ENCODE measurements around the gene ELFN2.
A peak's percentile ranks its signal among the peaks of the same experiment; 100 is the strongest.
"Not testable (repeated sequence)": the region's sequence is repeated elsewhere in the genome, so short reads cannot be mapped to it uniquely, and the experiment has no call there.

The ELFN2 gene

GRCh38 chr22:37427135-37427710, at the start of gene ELFN2:
Gene ELFN2, minus strand, starts transcription at chr22:37427479. Its CDS starts 51,945 bp downstream, at chr22:37375534.
- DNase-seq (ENCODE audit: low spot score): no peak

- DNase-seq (ENCODE audit: low spot score): no peak
These were observed 49.4 kb upstream of the ELFN2 start for GRCh38 chr22:37476389-37477329.

DNA sequence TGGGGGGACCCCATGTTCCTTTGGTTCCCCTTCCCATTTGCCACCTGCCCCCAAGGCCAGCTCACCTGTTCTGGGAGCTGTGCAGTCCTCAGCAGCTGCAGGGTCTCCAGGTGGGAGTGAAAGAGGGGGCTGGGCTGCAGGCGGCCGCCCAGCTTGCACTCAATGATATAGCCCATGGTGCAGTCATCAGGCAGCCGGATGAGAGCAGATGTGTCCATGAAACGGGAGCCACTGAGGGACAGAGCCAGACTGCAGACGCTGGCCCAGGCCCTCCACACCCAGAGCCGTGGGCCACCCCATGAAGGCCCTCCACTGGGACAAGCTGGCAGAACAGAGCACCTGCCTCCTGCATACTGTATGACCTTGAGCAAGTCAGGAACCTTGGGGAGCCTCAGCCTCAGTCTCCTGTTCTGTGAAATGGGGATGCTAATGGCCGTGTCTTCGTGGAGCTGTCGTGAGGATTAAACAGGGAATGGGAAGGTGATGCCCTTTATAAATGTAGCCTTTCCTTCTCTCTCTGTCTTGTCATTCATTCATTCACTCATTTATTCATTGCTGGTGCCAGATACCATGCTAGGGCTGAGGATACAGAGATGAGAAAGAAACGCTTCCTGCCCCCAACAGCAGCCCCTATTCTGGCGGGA, 47.3 kb upstream of the ELFN2 start:
- no peak for DNase-seq (ENCODE audit: low spot score)

- DNase-seq (ENCODE audit: low spot score): no peak
These were observed 46.2 kb upstream of the ELFN2 start for GRCh38 chr22:37473437-37473946.

GRCh38 chr22:37472418-37473006, 45.2 kb upstream of the ELFN2 start:
- peak; percentile 49 for DNase-seq (ENCODE audit: low spot score)

GRCh38 chr22:37471727-37472417, 44.6 kb upstream of the ELFN2 start:
- no peak for DNase-seq (ENCODE audit: low spot score)

- no peak for DNase-seq (ENCODE audit: low spot score)
These were observed 42.8 kb upstream of the ELFN2 start for GRCh38 chr22:37470087-37470445.

- no peak for DNase-seq (ENCODE audit: low spot score)
These were observed 42.3 kb upstream of the ELFN2 start for GRCh38 chr22:37469416-37470086.

- DNase-seq (ENCODE audit: low spot score): not testable (repeated sequence)
These were observed 41.0 kb upstream of the ELFN2 start for GRCh38 chr22:37468201-37468695.

DNA sequence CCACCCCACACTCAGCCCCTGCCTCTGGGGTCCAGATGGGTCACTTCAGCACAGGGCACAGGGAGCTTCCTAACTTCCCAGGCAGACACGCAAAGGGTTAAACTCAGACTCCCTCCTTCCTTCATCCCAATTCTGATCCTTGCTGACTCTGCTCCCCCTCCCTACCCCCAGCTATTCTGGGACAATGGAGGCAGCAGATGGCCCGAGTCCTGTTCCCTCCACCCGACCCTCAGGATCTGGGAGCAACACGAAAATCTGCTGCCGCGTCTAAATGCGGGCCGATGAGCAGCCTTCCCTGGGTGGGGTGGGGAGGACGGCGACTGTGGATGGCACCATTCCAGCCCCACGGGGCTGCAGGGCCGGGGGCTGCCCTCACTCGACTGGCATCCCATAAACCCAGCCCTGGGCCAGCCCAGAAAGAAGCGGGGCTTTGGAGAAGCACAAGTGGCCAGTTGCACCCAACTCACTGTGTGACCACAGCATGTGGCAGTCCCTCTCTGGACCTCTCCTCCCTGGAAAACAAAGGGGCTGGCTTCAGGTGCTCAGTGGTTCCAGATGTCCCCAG, 40.2 kb upstream of the ELFN2 start:
- DNase-seq (ENCODE audit: low spot score): no peak

DNA sequence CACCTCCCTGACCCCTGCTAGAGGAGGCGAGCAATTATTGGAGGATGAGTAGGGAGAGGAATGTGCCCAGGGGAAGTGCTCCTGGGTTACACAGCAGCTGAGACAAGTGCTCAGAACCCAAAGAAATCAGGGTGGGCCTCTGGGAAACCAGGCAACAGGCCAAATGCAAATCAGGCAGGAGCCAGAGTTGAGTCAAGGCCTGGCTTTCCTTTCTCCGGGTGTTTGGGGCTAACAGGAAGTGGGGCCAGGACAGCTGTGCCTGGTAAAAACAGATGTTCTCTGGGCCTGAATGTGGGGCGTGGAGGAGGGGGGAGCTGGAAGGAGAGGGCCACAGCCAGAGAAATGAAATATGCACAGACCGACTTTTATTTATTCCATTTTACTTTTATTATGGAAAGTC, 36.9 kb upstream of the ELFN2 start:
- DNase-seq (ENCODE audit: low spot score): no peak

GRCh38 chr22:37462983-37463382, 35.7 kb upstream of the ELFN2 start:
- peak; percentile 44 for DNase-seq (ENCODE audit: low spot score)

GRCh38 chr22:37462436-37462835, 35.2 kb upstream of the ELFN2 start:
- DNase-seq (ENCODE audit: low spot score): no peak

DNA sequence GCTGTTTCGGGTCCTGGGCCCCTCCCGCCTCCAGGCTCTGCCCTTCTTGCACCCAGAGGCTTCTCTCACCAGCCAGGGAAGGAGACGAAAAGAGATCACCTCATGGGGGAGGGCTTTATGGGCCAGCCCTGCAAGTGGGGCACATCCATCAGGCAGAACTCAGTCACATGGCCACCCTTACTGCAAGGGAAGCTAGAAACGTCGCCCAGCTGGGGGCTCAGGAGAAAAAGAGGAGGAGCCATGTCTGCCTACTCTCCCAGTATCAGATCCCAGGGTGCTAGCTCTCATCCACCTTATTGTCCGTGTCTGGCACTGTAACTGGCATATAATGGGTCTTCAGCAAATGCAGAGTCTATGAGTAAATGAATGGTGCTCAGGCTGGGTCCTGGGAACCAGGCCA, 34.7 kb upstream of the ELFN2 start:
- DNase-seq (ENCODE audit: low spot score): no peak

GRCh38 chr22:37460684-37461083, 33.4 kb upstream of the ELFN2 start:
- DNase-seq (ENCODE audit: low spot score): no peak

GRCh38 chr22:37459206-37459605, 31.9 kb upstream of the ELFN2 start:
- no peak for DNase-seq (ENCODE audit: low spot score)

GRCh38 chr22:37457093-37457893, 30.0 kb upstream of the ELFN2 start:
- DNase-seq (ENCODE audit: low spot score): peak; percentile 77

DNA sequence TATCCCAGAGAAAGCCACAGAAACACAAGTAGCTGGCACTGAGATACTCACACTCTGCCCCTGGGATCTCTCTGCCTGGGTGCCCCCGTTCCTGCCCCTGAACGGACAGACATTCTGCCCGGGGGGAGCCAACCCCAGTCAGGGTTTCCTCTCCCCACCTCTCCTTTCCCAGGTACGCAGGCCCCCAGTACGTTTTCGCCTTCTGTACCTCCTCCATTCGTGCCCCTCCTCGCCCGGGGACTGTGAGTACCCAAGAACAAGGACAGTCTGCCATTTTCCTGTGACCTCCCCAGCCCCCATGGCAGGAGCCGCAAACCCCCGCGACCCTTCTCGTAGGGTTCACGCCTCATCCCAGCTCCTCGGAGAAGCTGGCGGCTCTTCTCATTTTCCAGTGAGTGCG, 29.1 kb upstream of the ELFN2 start:
- no peak for DNase-seq (ENCODE audit: low spot score)

- DNase-seq (ENCODE audit: low spot score): no peak
These were observed 28.6 kb upstream of the ELFN2 start for GRCh38 chr22:37455896-37456295.

Measured in AG08395 (cell line).